ENCODE results near the gene RASSF1.

RASSF1 gene

DNA sequence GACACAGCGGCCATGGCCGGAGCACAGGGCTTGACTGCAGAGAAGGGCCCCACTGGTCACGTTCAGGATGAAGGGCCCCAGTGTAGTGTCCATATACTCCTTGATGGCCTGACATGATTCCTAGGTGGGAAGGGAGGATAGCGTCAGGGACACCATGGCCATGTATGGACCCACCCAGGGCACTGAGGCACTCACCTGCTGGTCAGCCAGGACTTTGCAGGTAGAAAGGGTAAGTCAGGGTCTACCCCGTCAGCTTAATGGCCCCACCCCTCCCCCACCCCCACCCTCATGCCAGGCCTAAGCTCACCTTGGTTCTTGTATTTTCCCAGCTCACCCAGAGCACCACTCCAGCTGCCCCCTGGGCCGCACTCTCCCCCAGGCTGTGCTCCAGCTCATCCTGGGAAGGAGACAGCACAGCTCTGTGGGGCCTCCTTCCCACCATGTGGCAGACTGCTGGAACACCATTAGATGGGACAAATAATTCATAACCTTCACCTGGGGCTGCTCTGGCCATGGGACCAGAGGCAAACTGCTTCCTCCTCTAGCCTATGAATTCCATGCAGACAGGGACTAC lies 39.9 kb downstream of the RASSF1 start:
- no peak overlapping the region for H3K4me3 ChIP-seq (ENCODE audit: low read depth, low read length)
- TF ChIP-seq, protein P1, sequence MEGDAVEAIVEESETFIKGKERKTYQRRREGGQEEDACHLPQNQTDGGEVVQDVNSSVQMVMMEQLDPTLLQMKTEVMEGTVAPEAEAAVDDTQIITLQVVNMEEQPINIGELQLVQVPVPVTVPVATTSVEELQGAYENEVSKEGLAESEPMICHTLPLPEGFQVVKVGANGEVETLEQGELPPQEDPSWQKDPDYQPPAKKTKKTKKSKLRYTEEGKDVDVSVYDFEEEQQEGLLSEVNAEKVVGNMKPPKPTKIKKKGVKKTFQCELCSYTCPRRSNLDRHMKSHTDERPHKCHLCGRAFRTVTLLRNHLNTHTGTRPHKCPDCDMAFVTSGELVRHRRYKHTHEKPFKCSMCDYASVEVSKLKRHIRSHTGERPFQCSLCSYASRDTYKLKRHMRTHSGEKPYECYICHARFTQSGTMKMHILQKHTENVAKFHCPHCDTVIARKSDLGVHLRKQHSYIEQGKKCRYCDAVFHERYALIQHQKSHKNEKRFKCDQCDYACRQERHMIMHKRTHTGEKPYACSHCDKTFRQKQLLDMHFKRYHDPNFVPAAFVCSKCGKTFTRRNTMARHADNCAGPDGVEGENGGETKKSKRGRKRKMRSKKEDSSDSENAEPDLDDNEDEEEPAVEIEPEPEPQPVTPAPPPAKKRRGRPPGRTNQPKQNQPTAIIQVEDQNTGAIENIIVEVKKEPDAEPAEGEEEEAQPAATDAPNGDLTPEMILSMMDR (IDR thresholded peaks at IDR 0.05; ENCODE audit: borderline replicate concordance, insufficient read depth, low read depth, low read length) = no peak

DNA sequence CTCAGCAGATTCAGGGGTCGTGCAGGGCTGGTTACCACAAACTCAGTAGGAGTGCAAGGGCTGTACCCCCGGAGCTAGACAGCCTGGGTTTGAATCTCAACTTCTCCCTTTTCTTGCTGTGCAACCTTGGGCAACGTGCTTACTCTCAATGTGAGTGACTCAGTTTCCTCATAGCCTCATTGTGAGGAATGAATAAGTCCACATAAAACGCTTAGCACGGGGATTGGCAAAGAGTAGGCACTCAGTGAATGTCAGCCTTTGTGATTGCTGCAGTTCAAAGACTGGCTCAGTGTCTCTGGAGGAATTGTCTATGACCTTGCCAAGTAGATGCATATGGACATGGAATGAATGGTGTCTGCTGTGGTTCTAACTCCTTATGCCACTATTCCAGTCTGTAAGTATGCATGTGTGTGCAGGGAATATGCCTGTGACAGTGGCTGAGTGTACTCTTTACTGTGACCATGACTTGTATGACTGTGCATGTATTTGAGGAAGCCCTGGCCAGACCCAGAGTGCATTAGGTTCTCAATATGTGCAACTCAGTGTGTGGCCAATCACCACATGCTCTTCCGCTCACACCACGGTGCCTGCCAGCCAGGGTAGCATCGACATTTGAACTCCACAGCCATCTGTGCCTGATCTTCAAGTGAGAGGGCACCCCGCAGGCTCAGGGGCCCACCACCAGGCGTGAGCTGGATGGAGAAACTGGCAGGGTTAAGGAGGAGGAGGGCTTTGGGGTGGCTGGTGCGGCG lies 40.5 kb downstream of the RASSF1 start:
- TF ChIP-seq, protein P1 (IDR thresholded peaks at IDR 0.05; ENCODE audit: borderline replicate concordance, insufficient read depth, low read depth, low read length) = no peak
- peak overlapping the region; percentile 55 for H3K4me3 ChIP-seq (ENCODE audit: low read depth, low read length)

DNA sequence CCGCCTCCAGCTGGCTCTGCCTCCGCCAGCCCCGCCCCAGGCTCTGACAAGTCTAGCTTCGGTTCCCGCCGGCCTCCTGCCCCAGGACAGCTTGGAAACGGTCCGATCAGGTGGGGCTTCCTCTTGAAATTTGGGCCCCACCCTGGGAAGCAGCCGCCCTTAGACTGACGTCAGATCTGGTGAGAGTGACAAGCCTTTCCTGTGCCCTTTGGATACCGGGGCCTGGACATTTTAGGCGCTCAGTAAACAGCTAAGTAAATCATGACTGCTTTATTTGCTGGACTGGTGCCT lies 41.1 kb downstream of the RASSF1 start:
- H3K4me3 ChIP-seq (ENCODE audit: low read depth, low read length) = peak overlapping the region; percentile 55
- TF ChIP-seq, protein P1 (IDR thresholded peaks at IDR 0.05; ENCODE audit: borderline replicate concordance, insufficient read depth, low read depth, low read length) = no peak

GRCh38 chr3:50298836-50299637 lies 41.6 kb downstream of the RASSF1 start, which contains the start of the genes HYAL3 and NAA80:
Gene HYAL3, minus strand, starts transcription at chr3:50299405. Its CDS starts 3,803 bp downstream, at chr3:50295602.
Gene NAA80, minus strand, starts transcription at chr3:50299405. Its CDS starts 1,942 bp downstream, at chr3:50297463.
- TF ChIP-seq, protein P1 (IDR thresholded peaks at IDR 0.05; ENCODE audit: borderline replicate concordance, insufficient read depth, low read depth, low read length) = peak; percentile 42

DNA sequence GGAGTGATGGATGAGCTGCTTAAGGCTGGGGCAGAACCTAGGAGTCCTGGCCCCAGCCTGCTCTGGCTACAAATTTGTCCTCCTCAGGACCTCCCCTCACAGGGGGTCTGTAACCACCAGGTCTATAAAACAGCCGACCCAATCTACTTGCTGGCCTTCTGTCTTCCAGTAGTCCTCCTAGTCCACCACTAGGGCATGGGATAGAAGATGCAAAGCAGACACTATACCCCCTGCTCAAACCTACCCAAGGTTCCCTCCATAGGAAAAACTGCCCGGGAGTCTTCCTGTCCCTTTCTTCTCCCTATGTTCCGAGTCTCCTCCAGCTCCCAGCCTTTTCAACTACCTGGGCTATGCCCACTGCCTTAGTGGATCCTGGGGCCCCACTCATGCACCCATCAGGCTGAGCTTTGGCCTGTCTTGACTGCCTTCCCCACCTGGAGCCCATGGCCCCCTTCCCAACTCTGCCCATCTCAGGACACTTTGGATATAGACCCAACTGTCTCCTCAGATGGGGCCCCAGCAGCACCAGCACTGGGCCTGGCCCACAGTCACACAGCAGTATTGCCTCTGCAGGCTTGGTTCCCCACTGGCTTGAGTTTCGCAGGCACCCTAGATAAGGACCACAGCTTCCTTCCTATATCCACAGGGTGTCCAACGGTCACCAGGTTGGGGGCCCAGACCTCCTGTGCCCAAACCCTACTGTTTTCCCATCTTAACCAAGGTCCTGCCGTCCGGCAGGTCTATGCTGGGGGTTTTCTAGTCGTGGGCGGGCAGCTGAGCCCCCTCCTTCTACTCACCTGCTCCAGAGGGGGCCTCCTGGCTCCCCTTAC lies 42.5 kb downstream of the RASSF1 start:
- peak overlapping the region; percentile 74 for H3K4me3 ChIP-seq (ENCODE audit: low read depth, low read length)
- TF ChIP-seq, protein P1 (IDR thresholded peaks at IDR 0.05; ENCODE audit: borderline replicate concordance, insufficient read depth, low read depth, low read length) = 0 out of 2 replicates have a peak, but pooled peaks have one; percentile 17

More at GRCh38 chr3:50298836-50299637, 41.6 kb downstream of the RASSF1 start, which contains the start of the genes HYAL3 and NAA80:
- peak within 1 kb of the TSS; percentile 74 for H3K4me3 ChIP-seq (ENCODE audit: low read depth, low read length)

GRCh38 chr3:50297384-50297775 lies 43.3 kb downstream of the RASSF1 start:
- TF ChIP-seq, protein P1 (IDR thresholded peaks at IDR 0.05; ENCODE audit: borderline replicate concordance, insufficient read depth, low read depth, low read length) = no peak
- H3K4me3 ChIP-seq (ENCODE audit: low read depth, low read length) = no peak overlapping the region

Measured in GM12875 (cell line).